ENCODE measurements around the gene CXXC5. TPM values are rescaled to one million over a fixed set of nuclear protein-coding genes. Genes with fewer than 3 reads are reported as not detected.

The CXXC5 gene
- total RNA-seq, 1 donor from 2014 or later = 1.2 TPM

DNA sequence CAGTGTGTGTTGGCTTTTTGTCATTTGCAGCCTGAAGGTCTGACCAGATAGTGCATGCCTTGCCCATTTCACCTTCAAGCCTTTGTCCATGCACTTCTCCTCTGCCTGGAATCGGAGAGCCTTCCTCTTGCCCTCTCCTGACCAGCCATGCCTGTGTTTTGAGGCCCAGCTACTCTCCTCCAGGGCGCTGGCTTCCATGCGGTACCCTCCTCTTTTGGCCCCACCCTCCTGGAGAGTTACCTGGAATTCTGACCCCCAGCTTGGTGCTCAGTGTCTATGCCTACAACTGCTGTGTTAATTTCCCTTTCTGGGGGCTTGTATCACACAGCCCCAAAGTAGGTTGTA, 52.5 kb downstream of the CXXC5 start:
- no peaks in the 10 kb centered on the region for H3K36me3 Mint-ChIP-seq (ENCODE audit: low read depth)
- no peak overlapping the region for H3K4me3 Mint-ChIP-seq
- DNase-seq = no peak
- no peak overlapping the region for H3K27ac Mint-ChIP-seq
- intact Hi-C loops (cut with micrococcal nuclease) = no loop called here
- H3K9me3 Mint-ChIP-seq = no peaks in the 10 kb centered on the region
- H3K27me3 Mint-ChIP-seq = peaks cover 40% of the 10 kb centered on the region
- peaks cover 8% of the 10 kb centered on the region for H3K4me1 Mint-ChIP-seq

DNA sequence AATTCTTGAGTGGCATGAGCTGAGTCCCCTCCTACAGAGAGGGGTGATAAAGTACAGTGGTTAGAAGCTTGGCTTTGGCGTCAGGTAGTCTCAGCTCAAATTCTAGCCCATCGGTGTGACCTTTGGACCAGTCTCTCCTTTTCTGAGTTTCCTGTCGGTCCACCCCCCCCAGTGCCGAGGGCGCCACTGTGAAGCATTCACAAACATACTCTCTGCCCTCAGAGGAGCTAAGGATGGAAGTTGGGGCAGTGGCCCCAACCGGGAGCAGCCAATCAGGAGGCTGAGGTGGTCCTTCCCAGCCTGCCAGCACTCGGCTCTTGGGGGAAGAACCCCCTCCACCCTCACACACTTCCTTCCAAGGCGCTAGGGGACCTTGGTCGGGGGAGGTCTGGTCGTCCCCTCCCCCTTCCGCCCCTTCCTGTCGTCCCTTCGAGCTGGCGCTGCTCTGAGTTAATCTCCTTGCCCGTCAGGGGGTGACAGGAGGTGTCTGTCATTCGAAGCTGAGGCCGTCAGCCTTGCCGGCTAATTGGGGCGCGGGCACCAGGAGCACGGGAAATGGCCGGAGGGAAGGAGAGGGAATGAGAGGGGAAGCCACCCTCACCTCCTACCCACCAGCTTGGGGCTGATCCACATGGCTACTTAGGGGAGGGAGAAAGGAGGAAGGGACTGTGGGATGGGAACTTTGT, 53.0 kb downstream of the CXXC5 start:
- no peak for DNase-seq
- Mint-ChIP-seq H3K27me3 (peaks cover 39% of the 10 kb centered on the region), H3K4me1 (peaks cover 8% of the 10 kb centered on the region), H3K9me3 (no peaks in the 10 kb centered on the region), H3K4me3 (no peak overlapping the region), H3K27ac (no peak overlapping the region), H3K36me3 (ENCODE audit: low read depth) (no peaks in the 10 kb centered on the region)
- intact Hi-C loops (cut with micrococcal nuclease) = no loop called here

DNA sequence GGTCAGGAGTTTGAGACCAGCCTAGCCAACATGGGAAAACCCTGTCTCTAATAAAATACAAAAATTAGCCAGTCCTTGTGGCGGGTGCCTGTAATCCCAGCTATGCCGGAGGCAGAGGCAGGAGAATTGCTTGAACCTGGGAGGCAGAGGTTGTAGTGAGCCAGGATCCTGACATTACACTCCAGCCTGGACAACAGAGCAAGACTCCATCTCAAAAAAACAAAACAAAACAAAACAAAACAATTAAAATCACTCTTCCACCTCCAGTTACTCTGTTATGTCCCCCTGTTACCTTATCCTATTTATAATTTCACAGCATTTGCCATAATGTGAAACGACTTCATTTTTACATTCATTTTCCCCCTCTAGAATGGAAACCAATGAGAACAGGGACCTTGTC, 54.4 kb downstream of the CXXC5 start:
- Mint-ChIP-seq H3K4me3 (no peak overlapping the region), H3K27me3 (peaks cover 38% of the 10 kb centered on the region), H3K9me3 (no peaks in the 10 kb centered on the region), H3K36me3 (ENCODE audit: low read depth) (no peaks in the 10 kb centered on the region), H3K4me1 (peaks cover 6% of the 10 kb centered on the region), H3K27ac (no peak overlapping the region)
- no peak for DNase-seq
- intact Hi-C loops (cut with micrococcal nuclease) = no loop called here

DNA sequence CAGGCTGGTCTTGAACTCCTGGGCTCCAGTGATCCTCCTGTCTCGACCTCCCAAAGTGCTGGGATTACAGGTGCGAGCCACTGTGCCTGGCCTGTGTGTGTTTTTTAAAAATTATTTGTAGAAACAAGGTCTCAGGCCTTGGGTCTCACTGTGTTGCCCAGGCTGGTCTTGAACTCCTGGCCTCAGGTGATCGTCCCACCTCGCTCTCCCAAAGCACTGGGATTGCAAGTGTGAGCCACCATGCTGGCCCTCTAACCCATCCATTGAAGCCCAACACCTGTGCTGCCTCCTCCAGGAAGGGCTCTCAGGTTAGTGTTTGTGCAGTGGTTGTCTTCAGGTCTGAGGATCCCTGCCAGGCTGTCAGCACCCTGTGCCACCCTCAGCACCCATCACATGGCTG, 56.6 kb downstream of the CXXC5 start:
- intact Hi-C loops (cut with micrococcal nuclease) = no loop called here
- peaks cover 38% of the 10 kb centered on the region for H3K27me3 Mint-ChIP-seq

DNA sequence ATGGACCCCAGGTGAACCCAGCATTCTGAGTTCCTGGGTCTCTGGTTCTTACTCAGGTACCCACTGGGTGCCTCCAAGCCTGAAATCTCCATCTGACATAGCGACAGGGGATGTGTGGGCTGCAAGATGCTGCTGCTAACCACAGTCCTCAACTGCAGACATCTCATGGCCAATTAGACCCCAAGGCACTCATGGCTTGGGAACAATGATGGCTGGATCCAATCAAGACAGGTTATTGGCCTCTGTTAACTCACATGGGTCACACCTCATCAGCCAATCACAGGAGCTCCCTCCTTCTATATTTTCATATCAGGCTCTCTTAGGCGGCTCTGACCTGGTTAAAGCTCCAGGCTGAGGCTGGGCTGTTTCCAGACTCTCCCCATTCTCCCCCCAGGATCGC, 57.0 kb downstream of the CXXC5 start:
- no peaks in the 10 kb centered on the region for H3K9me3 Mint-ChIP-seq
- peaks cover 40% of the 10 kb centered on the region for H3K27me3 Mint-ChIP-seq
- intact Hi-C loops (cut with micrococcal nuclease) = no loop called here
- no peak overlapping the region for H3K4me3 Mint-ChIP-seq
- no peak overlapping the region for H3K27ac Mint-ChIP-seq
- no peak for DNase-seq
- H3K36me3 Mint-ChIP-seq (ENCODE audit: low read depth) = no peaks in the 10 kb centered on the region
- H3K4me1 Mint-ChIP-seq = peaks cover 10% of the 10 kb centered on the region

More for the DNA sequence above, 56.6 kb downstream of the CXXC5 start:
- Mint-ChIP-seq H3K27ac (no peak overlapping the region), H3K9me3 (no peaks in the 10 kb centered on the region), H3K4me3 (no peak overlapping the region), H3K36me3 (ENCODE audit: low read depth) (no peaks in the 10 kb centered on the region), H3K4me1 (peaks cover 9% of the 10 kb centered on the region)
- no peak for DNase-seq

DNA sequence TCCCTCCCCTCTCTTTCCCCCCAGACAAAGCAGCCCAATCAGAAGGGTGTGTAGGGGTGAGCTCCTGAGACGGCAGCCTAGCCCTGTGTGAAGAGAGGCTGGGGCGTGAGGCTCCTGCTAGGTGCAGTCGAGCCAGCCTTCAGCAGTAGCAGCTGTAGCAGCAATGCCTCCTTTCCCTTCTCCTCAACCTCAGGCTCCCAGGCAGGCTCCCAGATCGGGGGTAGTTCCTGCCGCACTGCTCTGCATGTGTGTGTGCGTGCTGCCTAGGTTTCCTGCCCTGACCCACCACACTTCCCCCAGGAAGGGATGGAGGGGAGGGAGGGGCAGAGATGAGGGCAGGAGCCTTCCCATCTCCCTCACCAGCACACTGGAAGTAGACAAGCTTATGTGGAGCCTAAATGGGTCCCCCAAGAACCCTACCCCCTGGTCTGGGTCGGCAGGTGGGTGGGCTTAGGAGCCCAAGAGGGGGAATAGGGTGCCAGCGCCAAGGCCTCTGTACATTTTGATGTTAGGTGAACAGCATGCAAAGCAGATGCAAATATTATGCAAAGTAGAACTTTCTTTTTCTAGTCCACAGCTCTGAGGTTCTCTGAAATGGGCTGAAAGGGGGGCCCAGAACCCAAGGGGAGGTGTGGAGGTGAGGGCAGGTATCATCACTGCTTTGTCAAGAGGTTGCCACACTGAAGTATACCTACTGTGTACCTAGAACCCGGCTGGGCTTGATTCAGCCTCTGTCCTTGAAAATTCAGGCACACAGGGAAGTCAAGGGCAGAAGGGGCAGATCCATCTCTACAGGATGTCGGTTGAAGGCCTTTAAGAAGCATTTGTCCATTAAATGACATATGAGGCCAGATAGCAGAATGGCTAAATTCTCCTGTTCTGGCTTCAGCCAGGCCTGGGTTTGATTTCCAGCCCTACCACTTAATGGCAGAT, 57.8 kb downstream of the CXXC5 start:
- peaks cover 39% of the 10 kb centered on the region for H3K27me3 Mint-ChIP-seq
- no peak overlapping the region for H3K4me3 Mint-ChIP-seq
- H3K4me1 Mint-ChIP-seq = peaks cover 14% of the 10 kb centered on the region
- no peaks in the 10 kb centered on the region for H3K36me3 Mint-ChIP-seq (ENCODE audit: low read depth)
- intact Hi-C loops (cut with micrococcal nuclease) = no loop called here
- DNase-seq = no peak
- no peak overlapping the region for H3K27ac Mint-ChIP-seq
- H3K9me3 Mint-ChIP-seq = no peaks in the 10 kb centered on the region

- Mint-ChIP-seq H3K36me3 (ENCODE audit: low read depth) (no peaks in the 10 kb centered on the region), H3K4me1 (peaks cover 13% of the 10 kb centered on the region), H3K9me3 (no peaks in the 10 kb centered on the region), H3K27me3 (peaks cover 37% of the 10 kb centered on the region), H3K27ac (no peak overlapping the region), H3K4me3 (no peak overlapping the region)
- DNase-seq = no peak
- intact Hi-C loops (cut with micrococcal nuclease) = no loop called here
These were observed 59.4 kb downstream of the CXXC5 start for GRCh38 chr5:139707445-139708003.

DNA sequence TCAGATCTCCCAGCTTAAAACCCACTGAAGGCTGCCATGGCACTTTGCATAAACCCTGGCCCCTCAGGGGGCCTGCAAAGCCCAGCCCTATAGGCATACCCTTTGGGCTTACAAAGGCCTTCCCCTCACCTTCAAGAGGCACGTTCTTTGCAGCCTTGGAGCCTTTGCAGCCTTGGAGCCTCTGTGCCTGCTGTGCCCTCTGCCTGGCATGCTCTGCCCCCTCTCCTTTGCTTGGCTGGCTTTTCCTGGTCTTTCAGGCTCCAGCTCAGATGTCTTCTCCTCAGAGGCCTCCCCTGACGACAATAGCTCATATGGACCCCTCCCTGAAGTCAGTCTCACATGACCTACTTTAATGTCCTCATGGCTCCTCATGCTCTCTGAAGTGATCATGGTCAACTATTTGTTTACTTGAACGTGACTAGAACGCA, 60.3 kb downstream of the CXXC5 start:
- H3K27me3 Mint-ChIP-seq = peaks cover 44% of the 10 kb centered on the region
- no peak overlapping the region for H3K4me3 Mint-ChIP-seq
- no peak overlapping the region for H3K27ac Mint-ChIP-seq
- intact Hi-C loops (cut with micrococcal nuclease) = no loop called here
- no peak for DNase-seq
- H3K9me3 Mint-ChIP-seq = no peaks in the 10 kb centered on the region
- H3K4me1 Mint-ChIP-seq = peaks cover 13% of the 10 kb centered on the region
- no peaks in the 10 kb centered on the region for H3K36me3 Mint-ChIP-seq (ENCODE audit: low read depth)

GRCh38 chr5:139708877-139709581, 60.9 kb downstream of the CXXC5 start:
- no peak for DNase-seq
- intact Hi-C loops (cut with micrococcal nuclease) = no loop called here
- Mint-ChIP-seq H3K27me3 (peaks cover 43% of the 10 kb centered on the region), H3K9me3 (no peaks in the 10 kb centered on the region), H3K36me3 (ENCODE audit: low read depth) (no peaks in the 10 kb centered on the region), H3K27ac (no peak overlapping the region), H3K4me1 (peaks cover 13% of the 10 kb centered on the region), H3K4me3 (no peak overlapping the region)

DNA sequence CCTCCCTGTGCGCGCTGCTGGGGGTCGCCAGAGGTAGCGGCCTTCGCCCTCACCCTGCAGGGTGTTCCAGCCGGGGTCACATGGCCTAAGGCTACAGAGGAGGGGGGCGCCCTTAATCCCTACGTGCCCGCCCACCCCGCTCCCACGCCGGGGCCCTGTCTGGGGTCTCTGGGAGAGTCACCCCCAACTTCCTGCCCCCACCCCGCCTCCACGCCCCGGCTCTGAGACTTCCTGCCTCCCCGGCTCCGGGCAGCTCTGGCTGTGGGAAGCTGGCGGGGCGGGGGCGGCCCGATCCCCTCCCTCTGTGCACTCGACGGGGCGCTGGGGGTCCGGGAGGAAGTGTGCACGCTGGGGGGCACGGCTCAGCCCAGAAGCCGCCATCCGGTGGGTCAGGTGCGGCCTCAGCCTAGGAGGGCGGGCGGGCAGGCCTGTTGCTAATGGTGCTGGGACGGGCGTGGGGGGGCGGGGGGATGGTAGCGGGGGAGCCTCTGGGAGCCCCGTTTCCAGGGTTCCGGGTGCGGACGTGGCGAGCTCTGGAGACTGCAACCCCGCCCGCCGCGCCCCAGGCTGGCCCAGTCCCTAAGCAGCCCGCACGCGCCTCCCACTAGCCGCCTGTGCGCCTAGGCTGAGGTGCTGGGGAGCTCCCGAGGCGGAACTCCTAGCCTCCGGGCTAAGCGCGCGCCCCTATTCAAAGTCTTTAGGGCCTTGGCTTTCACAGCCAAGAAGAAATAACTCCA, 61.6 kb downstream of the CXXC5 start:
- intact Hi-C loops (cut with micrococcal nuclease) = loop anchor here (2.0 kb wide), 3 partner anchors 37 to 73 kb away; partner anchors contain the start of gene CXXC5
- H3K27me3 Mint-ChIP-seq = peaks cover 46% of the 10 kb centered on the region

GRCh38 chr5:139710319-139711066, 62.3 kb downstream of the CXXC5 start:
- H3K4me1 Mint-ChIP-seq = peaks cover 13% of the 10 kb centered on the region
- DNase-seq = peak; percentile 82
- peaks cover 46% of the 10 kb centered on the region for H3K27me3 Mint-ChIP-seq
- peak overlapping the region; percentile 73 for H3K4me3 Mint-ChIP-seq
- intact Hi-C loops (cut with micrococcal nuclease) = loop anchor here (2.0 kb wide), 3 partner anchors 36 to 74 kb away; partner anchors contain the start of gene CXXC5
- H3K27ac Mint-ChIP-seq = no peak overlapping the region
- no peaks in the 10 kb centered on the region for H3K36me3 Mint-ChIP-seq (ENCODE audit: low read depth)
- H3K9me3 Mint-ChIP-seq = no peaks in the 10 kb centered on the region

More for the DNA sequence above, 61.6 kb downstream of the CXXC5 start:
- Mint-ChIP-seq H3K9me3 (no peaks in the 10 kb centered on the region), H3K4me3 (peak overlapping the region; percentile 52), H3K27ac (no peak overlapping the region), H3K36me3 (ENCODE audit: low read depth) (no peaks in the 10 kb centered on the region), H3K4me1 (peaks cover 13% of the 10 kb centered on the region)
- DNase-seq = no peak

GRCh38 chr5:139711067-139711905, 63.1 kb downstream of the CXXC5 start:
- Mint-ChIP-seq H3K9me3 (no peaks in the 10 kb centered on the region), H3K4me1 (peaks cover 13% of the 10 kb centered on the region), H3K27me3 (peaks cover 42% of the 10 kb centered on the region), H3K4me3 (peak overlapping the region; percentile 73), H3K36me3 (ENCODE audit: low read depth) (no peaks in the 10 kb centered on the region), H3K27ac (no peak overlapping the region)
- intact Hi-C loops (cut with micrococcal nuclease) = loop anchor here (2.0 kb wide), 3 partner anchors 36 to 74 kb away; partner anchors contain the start of gene CXXC5
- peak; percentile 78 for DNase-seq

All from activated CD4-positive, alpha-beta T cell treated with anti-CD3 and anti-CD28 coated beads, Interleukin-2, amount 10 ng/mL, durations not matched to agents 24 days and 14 days (primary cell).